Measurements from ENCODE around the gene INSYN2B. TPM values are rescaled to one million over a fixed set of nuclear protein-coding genes. Genes with fewer than 3 reads are reported as not detected.

INSYN2B gene
- total RNA-seq, 1 donor from 2014 or later, result not detected

- Mint-ChIP-seq H3K4me3 (ENCODE audit: unreplicated experiment) (no peak overlapping the region), H3K4me1 (ENCODE audit: low read depth, unreplicated experiment) (no peaks in the 10 kb centered on the region), H3K36me3 (ENCODE audit: unreplicated experiment) (no peaks in the 10 kb centered on the region), H3K27ac (ENCODE audit: unreplicated experiment) (no peak overlapping the region), H3K9me3 (ENCODE audit: unreplicated experiment) (no peaks in the 10 kb centered on the region), H3K27me3 (ENCODE audit: unreplicated experiment) (peaks cover 4% of the 10 kb centered on the region)
- no peak for DNase-seq
- no peak for TF ChIP-seq CTCF (IDR thresholded peaks at IDR 0.05; ENCODE audit: partially characterized antibody, unreplicated experiment)
Measured at GRCh38 chr5:169933616-169934015, 46.7 kb downstream of the INSYN2B start.

GRCh38 chr5:169933127-169933526 is 47.2 kb downstream of the INSYN2B start:
- Mint-ChIP-seq H3K27ac (ENCODE audit: unreplicated experiment) (no peak overlapping the region), H3K27me3 (ENCODE audit: unreplicated experiment) (peaks cover 4% of the 10 kb centered on the region), H3K4me1 (ENCODE audit: low read depth, unreplicated experiment) (no peaks in the 10 kb centered on the region), H3K9me3 (ENCODE audit: unreplicated experiment) (no peaks in the 10 kb centered on the region), H3K4me3 (ENCODE audit: unreplicated experiment) (no peak overlapping the region), H3K36me3 (ENCODE audit: unreplicated experiment) (no peaks in the 10 kb centered on the region)
- TF ChIP-seq CTCF (IDR thresholded peaks at IDR 0.05; ENCODE audit: partially characterized antibody, unreplicated experiment), result no peak
- no peak for DNase-seq

- H3K4me3 Mint-ChIP-seq (ENCODE audit: unreplicated experiment), result no peak overlapping the region
- TF ChIP-seq CTCF (IDR thresholded peaks at IDR 0.05; ENCODE audit: partially characterized antibody, unreplicated experiment), result no peak
- peak; percentile 34 for DNase-seq
- H3K4me1 Mint-ChIP-seq (ENCODE audit: low read depth, unreplicated experiment), result peaks cover 13% of the 10 kb centered on the region
- H3K36me3 Mint-ChIP-seq (ENCODE audit: unreplicated experiment), result no peaks in the 10 kb centered on the region
- H3K9me3 Mint-ChIP-seq (ENCODE audit: unreplicated experiment), result peaks cover 2% of the 10 kb centered on the region
- no peaks in the 10 kb centered on the region for H3K27me3 Mint-ChIP-seq (ENCODE audit: unreplicated experiment)
- H3K27ac Mint-ChIP-seq (ENCODE audit: unreplicated experiment), result no peak overlapping the region
Measured at GRCh38 chr5:169923988-169924387, 56.3 kb downstream of the INSYN2B start.

- Mint-ChIP-seq H3K4me1 (ENCODE audit: low read depth, unreplicated experiment) (peaks cover 14% of the 10 kb centered on the region), H3K9me3 (ENCODE audit: unreplicated experiment) (peaks cover 2% of the 10 kb centered on the region), H3K27me3 (ENCODE audit: unreplicated experiment) (no peaks in the 10 kb centered on the region), H3K4me3 (ENCODE audit: unreplicated experiment) (no peak overlapping the region), H3K36me3 (ENCODE audit: unreplicated experiment) (no peaks in the 10 kb centered on the region), H3K27ac (ENCODE audit: unreplicated experiment) (no peak overlapping the region)
- TF ChIP-seq CTCF (IDR thresholded peaks at IDR 0.05; ENCODE audit: partially characterized antibody, unreplicated experiment), result no peak
- no peak for DNase-seq
Measured at GRCh38 chr5:169922474-169922873, 57.8 kb downstream of the INSYN2B start.

GRCh38 chr5:169921949-169922348 is 58.3 kb downstream of the INSYN2B start:
- Mint-ChIP-seq H3K36me3 (ENCODE audit: unreplicated experiment) (no peaks in the 10 kb centered on the region), H3K4me1 (ENCODE audit: low read depth, unreplicated experiment) (peaks cover 20% of the 10 kb centered on the region), H3K27me3 (ENCODE audit: unreplicated experiment) (no peaks in the 10 kb centered on the region), H3K4me3 (ENCODE audit: unreplicated experiment) (no peak overlapping the region), H3K27ac (ENCODE audit: unreplicated experiment) (no peak overlapping the region), H3K9me3 (ENCODE audit: unreplicated experiment) (no peaks in the 10 kb centered on the region)
- TF ChIP-seq CTCF (IDR thresholded peaks at IDR 0.05; ENCODE audit: partially characterized antibody, unreplicated experiment), result no peak
- no peak for DNase-seq

Data from glutamatergic neuron (in vitro differentiated cells).